Stimulated activated CD4-positive, alpha-beta T cell treated with anti-CD3 and anti-CD28 coated beads, Interleukin-1b, Interleukin-23, amount 100 ng/mL, for 24 hours (primary cell): ENCODE results near the gene CCDC32.

Source experiments
- DNase-seq, 4 experiments: peaks; one replicate each; pipeline ENCODE4 v3.0.0-alpha.2; 2020; ENCODE audit warnings: low read depth in 4 of 4, low spot score in 1 of 4

CCDC32 gene

DNA sequence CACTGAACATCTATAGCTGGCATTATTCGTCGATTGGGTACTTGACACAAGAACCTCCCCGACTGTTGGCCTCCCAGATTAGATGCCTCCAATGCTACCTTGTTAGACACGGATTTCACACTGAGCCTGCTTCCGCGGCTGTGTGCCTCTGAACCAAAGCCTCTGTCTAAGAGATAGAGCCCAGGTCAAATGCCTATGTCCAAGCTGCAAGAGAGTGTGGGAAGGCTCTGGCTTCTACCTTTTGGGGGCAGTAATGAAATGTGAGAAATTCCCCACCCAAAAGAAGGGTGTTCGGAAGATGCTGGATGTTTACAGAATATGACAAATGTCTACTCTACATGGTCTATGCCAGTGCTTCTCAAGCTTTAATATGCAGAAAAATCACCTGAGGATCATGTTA lies 2.3 kb upstream of the CCDC32 start:
- DNase-seq: no peak

DNA sequence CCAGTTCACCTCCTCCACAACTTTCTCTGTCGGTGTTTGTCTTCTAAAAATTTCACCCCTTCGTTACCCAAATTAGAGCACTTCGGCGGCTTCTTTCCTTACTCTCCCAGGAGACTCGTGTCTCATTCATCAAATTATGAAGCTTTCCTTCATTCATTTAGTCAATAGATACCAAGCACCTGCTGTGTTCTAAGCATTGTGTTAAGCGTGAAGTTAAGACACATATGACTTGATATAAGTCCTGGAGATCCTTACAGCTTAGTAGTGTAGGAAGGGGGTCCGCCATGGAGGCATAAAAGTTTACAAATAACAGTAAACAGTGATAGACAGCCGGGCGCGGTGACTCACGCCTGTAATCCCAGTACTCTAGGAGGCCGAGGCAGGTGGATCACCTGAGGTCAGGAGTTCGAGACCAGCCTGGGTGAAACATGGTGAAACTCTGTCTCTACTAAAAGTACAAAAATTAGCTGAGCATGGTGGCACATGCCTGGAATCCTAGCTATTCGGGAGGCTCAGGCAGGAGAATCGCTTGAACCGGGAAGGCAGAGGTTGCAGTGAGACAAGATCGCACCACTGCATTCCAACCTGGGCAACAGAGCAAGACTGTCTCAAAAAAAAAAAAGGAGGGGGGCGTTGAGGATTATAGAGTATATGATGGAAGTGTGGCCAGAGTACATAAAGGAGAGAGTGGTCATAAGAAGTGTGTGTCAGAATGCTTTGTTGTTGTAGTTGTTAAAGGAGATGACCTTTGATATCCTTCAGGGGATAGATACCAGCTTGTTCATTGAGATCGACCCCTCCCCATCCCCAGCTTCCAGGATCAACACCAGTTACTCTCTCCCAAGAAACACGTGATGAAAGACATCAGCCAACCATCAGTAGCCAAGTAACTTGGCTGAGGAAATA lies 744 bp upstream of the CCDC32 start:
- DNase-seq: no peak

DNA sequence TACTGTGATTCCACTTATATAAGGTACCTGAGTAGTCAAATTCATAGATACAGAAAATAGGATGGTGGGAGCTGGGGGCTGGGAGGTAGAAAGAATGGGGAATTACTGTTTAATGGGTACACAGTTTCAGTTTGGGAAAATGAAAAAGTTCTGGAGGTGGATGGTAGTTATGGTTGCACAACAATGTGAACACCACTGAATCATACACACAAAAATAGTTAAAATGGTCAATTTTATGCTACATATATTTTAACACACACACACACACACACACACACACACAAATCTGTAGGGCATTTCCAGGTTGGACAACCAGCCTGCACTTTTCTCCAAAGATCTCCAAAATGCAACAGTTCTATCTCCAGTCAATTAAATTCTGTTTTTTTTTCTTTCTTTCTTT lies 1.4 kb downstream of the CCDC32 start:
- DNase-seq: no peak

DNA sequence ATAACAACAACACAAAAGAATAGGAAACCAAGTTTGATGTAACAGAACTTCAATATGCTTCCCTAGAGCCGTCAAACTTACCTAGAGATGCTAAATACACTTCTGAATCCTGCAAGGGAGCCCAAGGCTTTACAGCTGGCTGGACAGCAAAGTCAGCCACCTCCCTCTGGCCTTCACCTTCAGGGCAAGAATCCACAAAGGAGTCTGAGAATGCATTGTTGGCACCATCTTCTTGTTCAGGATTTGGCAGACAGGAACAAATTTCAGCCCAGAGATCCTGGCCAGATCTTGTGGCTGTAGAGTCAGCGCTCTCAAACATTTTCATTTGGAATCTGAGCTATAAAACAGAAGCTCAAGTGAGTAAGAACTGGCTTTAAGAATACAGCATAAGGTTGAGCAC lies 2.2 kb downstream of the CCDC32 start:
- no peak for DNase-seq

DNA sequence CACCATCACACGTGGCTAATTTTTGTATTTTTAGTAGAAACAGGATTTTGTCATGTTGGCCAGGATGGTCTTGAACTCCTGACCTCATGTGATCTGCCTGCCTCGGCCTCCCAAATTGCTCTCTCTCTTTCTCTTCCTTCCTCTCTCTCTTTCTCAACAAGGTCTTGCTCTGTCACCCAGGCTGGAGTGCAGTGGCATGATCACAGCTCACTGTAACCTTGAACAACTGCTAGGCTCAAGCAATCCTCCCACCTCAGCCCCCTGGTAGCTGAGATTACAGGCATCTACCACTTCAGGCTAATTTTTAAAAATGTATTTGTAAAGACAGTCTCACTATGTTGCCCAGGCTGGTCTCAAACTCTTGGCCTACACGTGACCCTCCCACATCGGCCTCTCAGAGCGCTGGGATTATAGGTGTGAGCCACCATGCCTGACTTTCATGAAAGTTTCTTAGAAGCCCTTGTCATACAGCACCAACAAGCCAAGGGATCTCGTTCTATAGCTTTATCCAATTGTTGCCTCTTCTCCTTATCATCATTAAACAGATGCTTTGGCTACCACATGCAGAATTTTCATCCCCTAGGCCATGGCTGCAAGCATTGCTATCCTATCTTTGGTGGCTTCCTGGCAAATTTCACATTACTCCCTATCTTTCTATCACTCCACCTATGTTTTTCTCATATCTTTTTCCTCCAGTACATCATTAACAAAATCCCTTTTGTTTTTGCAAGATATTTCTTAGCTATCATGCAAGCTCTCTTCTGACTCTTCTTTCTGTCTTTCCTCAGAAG lies 5.7 kb downstream of the CCDC32 start:
- DNase-seq: no peak

DNA sequence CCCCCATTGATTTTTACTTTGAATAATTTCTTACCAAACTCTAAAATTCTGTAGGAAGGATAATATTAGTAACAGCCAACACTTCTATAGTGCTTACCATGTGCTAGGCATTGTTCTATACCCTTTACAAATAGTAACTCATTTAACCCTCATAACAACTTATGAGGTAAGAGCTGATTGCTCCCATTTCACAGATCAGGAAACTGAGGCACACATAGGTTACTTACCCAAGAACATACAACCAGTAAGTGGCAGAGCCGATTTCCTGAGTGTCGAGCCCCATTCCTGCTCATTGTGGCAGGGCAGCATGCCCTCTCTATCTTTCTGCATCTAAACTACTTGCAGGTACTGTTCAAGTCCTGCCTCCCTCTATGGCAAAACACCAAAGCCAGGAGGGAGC lies 9.0 kb downstream of the CCDC32 start:
- no peak for DNase-seq

DNA sequence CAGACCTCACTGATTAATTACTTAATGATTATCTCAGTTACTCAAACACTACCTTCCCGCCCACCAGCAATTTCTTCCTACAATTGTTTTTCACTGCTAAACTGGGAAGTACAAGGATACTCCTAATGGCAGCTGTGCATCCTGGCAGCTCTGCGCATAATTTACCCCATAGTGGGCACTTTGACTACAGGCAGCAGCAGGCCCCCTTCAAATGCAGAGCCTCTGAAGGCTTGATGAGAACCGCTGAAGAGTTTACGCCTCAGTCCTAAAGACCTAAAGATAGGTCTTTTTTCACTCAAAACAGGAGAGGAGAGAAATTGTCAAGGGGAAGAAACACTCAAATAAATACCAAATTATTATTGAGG lies 10.7 kb downstream of the CCDC32 start:
- no peak for DNase-seq

DNA sequence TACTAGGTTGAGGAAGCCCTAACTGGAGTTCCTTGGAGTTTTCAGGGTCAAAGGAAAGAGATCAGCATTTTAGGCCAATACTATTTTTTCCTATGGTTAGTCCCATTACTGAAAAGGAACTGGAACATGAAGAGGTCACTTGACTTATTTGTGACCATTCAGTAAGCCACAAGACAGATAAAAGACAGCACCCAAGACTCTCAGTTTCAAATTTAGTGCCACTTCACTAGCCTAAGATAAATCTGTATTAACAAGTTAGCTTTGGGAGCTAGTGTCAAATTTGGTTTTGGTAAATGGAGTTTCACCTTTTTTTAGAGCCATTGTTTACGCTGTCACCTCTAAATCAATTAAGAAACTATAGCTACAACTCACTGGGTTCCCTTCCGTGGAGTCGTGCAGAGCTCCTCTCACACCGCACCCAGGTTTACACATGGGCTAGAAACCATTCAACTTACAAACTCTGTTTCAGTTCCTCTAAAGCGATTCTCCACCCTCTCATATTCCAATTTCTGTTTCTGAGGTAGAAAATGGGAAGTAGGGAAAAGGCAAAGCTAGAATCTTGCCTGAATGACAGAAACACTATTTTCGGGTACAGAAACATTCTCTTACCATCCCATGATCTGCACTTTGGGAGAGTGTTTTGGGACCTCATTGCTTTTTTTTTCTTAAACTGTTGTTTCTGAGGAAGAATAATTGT lies 14.4 kb downstream of the CCDC32 start:
- no peak for DNase-seq

DNA sequence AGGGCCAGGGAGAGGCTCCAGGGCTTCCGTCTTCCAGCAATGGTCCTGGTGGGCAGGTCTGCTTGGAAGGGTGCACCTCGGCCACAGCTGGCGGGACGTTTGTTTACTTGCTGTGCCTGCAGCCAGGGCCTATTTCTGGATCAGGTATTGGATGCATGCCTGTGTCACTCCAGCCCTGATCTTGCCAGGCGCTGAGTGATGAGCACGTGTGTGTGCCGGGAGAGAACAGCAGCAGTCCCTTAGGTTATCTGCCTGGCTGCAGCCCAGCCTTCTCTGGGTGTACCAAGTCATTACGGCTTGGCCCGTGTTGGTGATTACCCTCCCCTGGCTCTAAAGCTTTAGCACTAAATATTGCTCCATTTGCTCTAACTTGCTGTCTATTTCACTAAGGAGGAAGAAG lies 14.9 kb downstream of the CCDC32 start:
- DNase-seq: no peak

DNA sequence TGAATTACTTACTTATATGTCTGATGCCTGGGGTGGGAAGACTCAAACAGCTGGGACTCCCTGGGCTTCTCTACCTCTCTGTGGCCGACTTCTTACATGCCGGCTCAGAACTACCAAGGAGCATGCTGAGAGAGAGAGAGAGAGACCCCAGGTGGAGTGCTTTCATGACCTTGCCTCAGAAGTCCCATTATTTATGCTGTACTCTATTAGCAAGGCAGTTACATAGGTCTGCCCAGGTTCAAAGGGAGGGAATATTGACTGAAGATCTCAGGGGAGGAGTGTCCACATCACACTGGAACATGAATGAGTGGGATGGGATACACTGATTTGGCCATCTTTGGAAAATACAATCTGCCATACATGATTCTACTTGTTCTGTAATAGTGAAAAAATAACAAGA lies 16.2 kb downstream of the CCDC32 start:
- DNase-seq: no peak

DNA sequence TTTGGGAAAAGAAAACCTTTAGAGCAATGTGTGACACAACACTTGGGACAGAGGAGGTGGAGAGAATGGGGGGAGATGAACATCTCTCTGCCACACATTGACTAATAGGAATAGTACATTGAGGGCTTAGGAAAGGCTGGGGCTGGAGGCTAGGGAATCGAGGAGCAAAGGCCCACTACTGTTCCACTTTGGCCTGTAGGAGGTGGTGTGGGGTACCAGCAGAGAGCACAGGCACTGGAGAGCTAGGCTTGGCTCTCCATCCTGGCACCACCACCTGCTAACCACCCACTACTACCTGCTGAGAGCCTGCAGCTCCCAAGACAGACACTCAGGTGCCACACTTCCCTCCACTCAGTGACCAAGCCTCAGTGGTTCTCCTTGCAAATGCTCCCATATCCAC lies 19.4 kb downstream of the CCDC32 start:
- no peak for DNase-seq

DNA sequence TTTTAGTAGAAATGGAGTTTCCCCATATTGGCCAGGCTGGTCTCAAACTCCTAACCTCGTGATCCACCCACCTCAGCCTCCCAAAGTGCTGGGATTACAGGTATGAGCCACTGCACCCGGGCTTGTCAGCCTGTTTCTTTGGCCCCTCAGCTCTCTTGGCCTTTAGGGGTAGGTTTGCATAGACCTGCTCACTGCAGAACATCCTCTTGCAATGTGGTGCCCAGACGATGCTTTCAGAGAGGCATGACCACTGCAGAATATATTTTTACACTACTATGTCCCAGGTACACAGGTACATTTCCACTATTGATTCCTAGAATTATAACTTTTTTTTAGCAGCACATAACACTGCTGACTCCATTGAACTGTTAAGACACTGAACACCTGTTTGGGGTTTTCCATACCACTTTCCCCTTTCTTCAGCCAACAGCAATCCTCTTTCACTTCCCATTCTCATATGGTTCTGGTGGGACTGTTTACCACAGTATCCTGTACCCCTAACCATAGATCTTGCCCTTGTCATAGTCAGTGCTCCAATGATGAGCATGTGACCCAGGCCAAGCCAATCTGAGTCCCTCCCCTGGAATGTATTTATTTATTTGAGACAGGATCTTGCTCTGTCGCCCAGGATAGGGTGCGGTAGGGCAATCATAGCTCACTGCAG lies 21.1 kb downstream of the CCDC32 start:
- DNase-seq: no peak

DNA sequence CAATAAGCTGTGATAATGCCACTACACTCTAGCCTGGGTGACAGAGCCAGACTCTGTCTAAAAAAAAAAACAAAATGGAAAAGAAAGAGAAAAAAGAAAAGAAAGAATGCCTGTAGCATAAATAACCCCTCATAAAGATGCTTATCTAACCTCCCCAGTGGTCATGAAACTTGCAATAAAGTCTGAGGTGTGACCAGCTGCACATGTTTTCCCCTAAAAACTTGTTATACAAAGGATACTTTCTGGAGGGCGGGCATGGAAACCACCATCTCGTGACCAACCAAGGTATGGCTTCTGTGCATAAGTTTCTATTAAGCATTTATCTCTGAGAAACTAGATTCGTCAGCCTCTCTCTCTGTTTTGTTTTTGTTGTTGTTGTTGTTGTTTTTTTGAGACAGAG lies 21.8 kb downstream of the CCDC32 start:
- DNase-seq: no peak

DNA sequence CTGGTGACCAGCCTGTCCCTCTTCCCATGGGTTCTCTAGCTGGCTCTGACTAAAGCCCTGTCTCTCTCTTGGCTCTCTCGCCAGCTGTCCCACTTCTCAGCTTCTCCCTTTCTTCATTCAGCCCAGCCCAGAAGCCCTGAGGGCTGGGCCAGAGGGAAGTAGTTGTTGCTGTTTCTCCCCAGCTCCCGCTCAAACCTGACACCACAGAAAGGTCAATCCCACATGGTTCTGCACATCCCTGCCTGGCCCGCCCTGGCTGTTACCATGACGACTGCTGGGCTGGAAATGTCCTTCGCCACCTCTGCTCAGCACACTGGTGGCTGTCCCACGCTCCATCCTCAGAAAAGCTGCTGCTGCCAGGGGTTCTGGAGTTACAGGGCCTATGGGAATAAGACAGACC lies 25.9 kb downstream of the CCDC32 start:
- no peak for DNase-seq

DNA sequence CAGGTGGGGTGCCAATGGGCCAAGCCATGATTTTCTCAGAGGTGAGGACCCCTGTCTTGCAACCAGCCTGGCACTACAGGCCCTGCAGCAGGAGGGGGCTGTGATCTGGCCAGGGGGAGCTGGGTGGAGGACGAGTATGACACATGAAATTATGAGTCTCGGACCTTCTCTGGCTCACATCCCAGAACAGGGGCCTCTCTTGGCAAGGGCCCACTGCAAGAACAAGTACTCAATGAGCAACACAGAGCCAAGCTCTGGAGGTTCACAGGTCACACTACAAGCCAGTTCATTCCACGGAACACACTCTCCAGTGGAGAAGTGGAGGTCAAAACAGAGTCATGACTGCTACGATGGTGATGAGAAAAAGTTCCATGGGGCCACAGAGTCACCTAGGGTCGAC lies 28.3 kb downstream of the CCDC32 start:
- no peak for DNase-seq

DNA sequence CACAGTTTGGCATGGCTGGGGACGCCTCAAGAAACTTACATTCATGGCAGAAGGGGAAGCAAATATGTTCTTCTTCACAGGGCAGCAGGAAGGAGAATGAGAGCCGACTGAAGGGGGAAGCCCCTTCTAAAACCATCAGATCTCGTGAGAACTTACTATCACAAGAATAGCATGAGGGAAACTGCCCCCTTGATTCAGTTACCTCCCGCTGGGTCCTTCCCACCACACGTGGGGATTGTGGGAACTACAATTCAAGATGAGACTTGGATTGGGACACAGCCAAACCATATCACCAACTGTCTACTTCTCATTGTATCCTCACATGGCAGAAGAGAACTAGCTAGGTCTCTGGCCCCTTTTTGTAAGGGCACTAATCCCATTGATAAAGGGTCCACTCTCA lies 30.5 kb downstream of the CCDC32 start:
- DNase-seq: no peak

DNA sequence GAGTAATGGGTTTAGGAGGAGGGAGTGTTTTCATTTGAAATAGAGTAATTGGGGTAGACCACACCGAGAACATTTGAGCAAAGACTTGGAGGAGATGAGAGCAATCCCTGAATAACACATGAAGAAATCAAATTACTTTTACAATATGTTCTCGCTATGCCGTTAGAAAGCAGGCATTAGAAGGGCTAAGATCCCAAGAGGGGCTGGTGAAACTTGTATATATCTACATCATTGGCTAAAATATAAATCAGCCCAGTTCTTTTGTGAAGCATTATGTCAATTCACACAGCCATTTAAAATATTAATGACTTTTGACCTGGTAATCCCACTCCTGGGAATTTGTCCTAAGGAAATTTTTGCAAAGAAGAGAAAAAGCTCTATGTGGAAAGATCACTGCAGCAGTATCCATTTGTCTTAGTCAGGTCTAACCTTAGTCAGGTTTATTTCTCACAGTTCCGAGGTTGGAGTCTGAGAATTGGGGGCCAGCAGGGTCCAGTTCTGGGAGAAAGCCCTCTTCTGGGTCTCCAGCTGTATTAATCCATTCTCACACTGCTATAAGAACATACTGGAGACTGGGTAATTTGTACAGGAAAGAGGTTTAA lies 31.0 kb downstream of the CCDC32 start:
- DNase-seq: no peak

DNA sequence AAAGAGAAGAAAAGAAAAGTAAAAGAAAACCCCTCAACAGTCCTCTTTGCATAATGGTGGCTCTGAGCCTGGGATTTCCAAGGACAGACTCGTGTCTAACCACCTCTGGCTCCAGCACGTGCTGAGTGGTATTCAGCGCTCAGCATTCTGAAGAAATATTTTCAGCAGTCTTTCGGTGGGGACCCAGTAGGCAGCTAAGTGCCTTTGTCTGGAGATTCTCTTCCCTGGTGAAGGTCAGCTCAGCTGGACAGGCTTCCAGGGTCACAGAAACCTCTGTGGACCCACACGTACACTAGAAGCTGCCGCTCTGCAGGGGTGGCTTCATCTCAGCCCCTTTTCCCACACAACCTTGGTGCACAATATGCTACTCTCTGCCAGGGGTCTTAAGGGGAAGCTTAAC lies 36.0 kb downstream of the CCDC32 start:
- DNase-seq: no peak

DNA sequence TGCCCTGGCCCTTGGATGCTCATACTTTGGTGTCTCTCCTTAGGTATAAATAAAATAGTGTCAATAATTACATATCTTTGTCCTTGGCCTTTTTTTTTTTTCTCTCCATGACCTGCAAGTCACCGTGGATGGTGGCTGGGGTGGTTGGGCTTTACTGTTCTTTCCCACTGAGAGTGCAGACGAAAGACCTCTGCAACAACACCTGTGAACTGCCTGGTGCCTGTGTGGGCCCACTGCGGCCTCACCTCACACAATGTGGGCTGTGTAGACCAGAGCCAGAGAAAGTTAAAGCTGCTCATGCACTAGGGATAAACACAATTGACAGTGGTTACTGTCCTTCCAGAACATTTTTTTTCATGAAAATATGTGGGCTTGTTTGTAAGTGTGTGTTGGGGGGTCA lies 39.0 kb downstream of the CCDC32 start:
- DNase-seq: no peak

DNA sequence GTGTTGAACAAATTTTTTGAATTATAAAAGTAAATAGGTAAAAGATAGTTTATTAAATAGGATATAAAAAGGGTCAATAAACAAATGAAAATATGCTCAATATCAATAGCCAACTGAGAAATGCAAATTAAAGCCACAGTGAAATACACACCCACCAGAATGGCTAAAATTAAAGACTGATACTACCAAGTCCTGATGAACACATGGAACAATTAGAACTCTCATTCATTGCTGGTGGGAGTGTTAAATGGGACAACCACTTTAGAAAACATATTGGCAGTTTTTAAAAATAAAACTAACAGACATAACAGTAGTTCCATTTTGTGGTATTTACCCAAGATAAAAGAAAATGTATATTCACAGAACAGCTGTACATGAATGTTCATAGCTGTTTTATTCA lies 41.2 kb downstream of the CCDC32 start:
- no peak for DNase-seq

DNA sequence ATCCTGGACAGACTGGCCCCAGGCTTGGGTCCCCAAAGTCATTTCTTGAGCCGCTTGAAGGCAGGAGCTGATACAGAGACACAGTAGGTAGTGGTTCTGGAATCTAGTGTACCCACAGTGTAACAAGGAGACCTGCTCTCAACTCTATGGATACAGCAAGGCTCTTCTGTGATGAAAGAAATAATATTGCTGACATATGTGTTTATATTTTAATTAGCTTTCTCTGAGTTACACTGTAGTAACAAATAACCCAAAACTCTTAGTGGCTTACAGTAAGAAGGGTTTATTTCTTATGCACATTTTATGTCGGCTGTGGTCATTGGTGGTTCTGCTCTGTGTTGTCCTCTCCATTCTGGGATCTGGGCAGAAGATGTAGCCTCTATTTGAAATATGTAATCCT lies 48.5 kb downstream of the CCDC32 start:
- DNase-seq: no peak
